Measurements from ENCODE around the gene LRRN4. TPM values are rescaled to one million over a fixed set of nuclear protein-coding genes. Genes with fewer than 3 reads are reported as not detected.

Gene LRRN4
- total RNA-seq, 4 donors from 2014 or later: 0.73 to 1.2 TPM; not detected in 2

DNA sequence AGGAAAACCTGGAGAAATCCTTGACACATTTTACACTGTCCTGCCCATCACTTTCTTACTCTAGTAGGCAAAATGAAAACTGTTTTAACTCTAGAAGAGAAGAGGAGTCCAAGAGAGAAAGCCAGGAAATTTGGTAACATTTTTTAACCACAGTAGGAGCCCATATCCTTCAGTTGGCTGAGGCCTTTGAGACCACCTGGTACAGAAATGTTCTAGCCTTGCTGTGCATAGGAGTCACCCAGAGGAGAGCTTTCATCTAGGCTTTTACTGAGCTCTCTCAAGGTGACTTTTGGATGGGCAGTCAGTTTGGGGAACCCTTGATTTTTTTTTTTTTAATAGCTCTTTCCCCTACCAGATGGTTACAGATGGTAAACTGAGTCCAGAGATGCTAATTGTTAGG, 25.0 kb downstream of the LRRN4 start:
- peak overlapping the region in 1 of 2 donors; percentile 11 for H3K27ac ChIP-seq
- no peak for DNase-seq
- no peak overlapping the region for H3K4me3 ChIP-seq

DNA sequence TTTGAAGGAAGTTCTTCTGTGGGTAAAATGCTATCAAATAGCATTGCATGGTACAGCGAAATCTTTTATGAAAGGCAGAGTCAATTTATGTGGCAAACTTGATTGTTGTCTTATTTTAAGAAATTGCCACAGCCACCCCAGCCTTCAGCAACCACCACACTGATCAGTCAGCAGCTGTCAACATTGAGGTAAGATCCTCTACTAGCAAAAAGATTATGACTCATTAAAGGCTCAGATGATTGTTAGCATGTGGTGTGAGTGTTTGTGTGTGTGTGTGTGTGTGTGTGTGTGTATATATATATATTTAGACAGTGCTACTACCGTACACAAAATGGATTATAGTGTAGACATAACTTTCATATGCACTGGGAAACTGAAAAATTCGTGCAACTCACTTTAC, 27.8 kb downstream of the LRRN4 start:
- Histone ChIP-seq H3K27me3 (no peaks in the 10 kb centered on the region), H3K27ac (no peak overlapping the region), H3K36me3 (no peaks in the 10 kb centered on the region), H3K9me3 (no peaks in the 10 kb centered on the region), H3K4me1 (peaks cover 0 to 14% of the 10 kb centered on the region in 2 donors), H3K4me3 (no peak overlapping the region)
- DNase-seq: no peak
- TF ChIP-seq POLR2A (IDR thresholded peaks at IDR 0.05): no peak
- TF ChIP-seq, protein P1, sequence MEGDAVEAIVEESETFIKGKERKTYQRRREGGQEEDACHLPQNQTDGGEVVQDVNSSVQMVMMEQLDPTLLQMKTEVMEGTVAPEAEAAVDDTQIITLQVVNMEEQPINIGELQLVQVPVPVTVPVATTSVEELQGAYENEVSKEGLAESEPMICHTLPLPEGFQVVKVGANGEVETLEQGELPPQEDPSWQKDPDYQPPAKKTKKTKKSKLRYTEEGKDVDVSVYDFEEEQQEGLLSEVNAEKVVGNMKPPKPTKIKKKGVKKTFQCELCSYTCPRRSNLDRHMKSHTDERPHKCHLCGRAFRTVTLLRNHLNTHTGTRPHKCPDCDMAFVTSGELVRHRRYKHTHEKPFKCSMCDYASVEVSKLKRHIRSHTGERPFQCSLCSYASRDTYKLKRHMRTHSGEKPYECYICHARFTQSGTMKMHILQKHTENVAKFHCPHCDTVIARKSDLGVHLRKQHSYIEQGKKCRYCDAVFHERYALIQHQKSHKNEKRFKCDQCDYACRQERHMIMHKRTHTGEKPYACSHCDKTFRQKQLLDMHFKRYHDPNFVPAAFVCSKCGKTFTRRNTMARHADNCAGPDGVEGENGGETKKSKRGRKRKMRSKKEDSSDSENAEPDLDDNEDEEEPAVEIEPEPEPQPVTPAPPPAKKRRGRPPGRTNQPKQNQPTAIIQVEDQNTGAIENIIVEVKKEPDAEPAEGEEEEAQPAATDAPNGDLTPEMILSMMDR (IDR thresholded peaks at IDR 0.05): no peak
- intact Hi-C loops (cut with DNase I; ENCODE audit: low total_unique reads): no loop called here

More for the DNA sequence above, 25.0 kb downstream of the LRRN4 start:
- Histone ChIP-seq H3K27me3 (no peaks in the 10 kb centered on the region), H3K9me3 (no peaks in the 10 kb centered on the region), H3K4me1 (peaks cover 0 to 14% of the 10 kb centered on the region in 2 donors), H3K36me3 (no peaks in the 10 kb centered on the region)
- TF ChIP-seq, protein P1 (IDR thresholded peaks at IDR 0.05): no peak
- no peak for TF ChIP-seq POLR2A (IDR thresholded peaks at IDR 0.05)
- intact Hi-C loops (cut with DNase I; ENCODE audit: low total_unique reads): no loop called here

GRCh38 chr20:6024768-6025167, 29.1 kb downstream of the LRRN4 start:
- TF ChIP-seq POLR2A (IDR thresholded peaks at IDR 0.05): no peak
- TF ChIP-seq, protein P1 (IDR thresholded peaks at IDR 0.05): no peak
- H3K36me3 ChIP-seq: no peaks in the 10 kb centered on the region
- intact Hi-C loops (cut with DNase I; ENCODE audit: low total_unique reads): no loop called here
- DNase-seq: no peak
- H3K27me3 ChIP-seq: no peaks in the 10 kb centered on the region
- no peaks in the 10 kb centered on the region for H3K9me3 ChIP-seq
- no peak overlapping the region for H3K27ac ChIP-seq
- peaks cover 0 to 14% of the 10 kb centered on the region in 2 donors for H3K4me1 ChIP-seq
- H3K4me3 ChIP-seq: no peak overlapping the region

GRCh38 chr20:6017880-6018279, 36.0 kb downstream of the LRRN4 start:
- Histone ChIP-seq H3K4me3 (no peak overlapping the region), H3K9me3 (no peaks in the 10 kb centered on the region), H3K36me3 (no peaks in the 10 kb centered on the region), H3K27me3 (no peaks in the 10 kb centered on the region), H3K4me1 (no peaks in the 10 kb centered on the region), H3K27ac (no peak overlapping the region)
- intact Hi-C loops (cut with DNase I; ENCODE audit: low total_unique reads): no loop called here
- TF ChIP-seq, protein P1 (IDR thresholded peaks at IDR 0.05): no peak
- TF ChIP-seq POLR2A (IDR thresholded peaks at IDR 0.05): no peak
- no peak for DNase-seq

DNA sequence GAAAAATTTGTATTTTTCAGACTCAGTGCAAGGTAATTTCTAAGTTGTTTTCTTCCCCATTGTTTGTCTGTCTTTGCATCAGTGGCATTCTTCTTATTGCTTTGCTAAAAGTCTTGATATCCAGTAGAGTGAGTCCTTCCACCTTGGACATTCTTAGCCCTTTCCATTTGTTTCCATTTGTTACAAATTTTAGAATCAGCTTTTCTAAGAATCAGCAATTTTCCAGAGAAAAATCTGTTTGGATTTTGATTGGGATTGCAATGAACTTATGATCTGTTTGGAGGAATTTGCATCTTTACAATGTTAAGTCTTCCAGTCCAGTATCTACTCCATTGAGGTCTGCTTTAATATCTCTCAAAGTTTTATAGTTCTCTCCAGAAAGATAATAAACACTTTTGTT, 36.4 kb downstream of the LRRN4 start:
- Histone ChIP-seq H3K27ac (no peak overlapping the region), H3K9me3 (no peaks in the 10 kb centered on the region), H3K4me1 (no peaks in the 10 kb centered on the region), H3K4me3 (no peak overlapping the region), H3K27me3 (no peaks in the 10 kb centered on the region), H3K36me3 (no peaks in the 10 kb centered on the region)
- no peak for TF ChIP-seq POLR2A (IDR thresholded peaks at IDR 0.05)
- TF ChIP-seq, protein P1 (IDR thresholded peaks at IDR 0.05): no peak
- no peak for DNase-seq
- intact Hi-C loops (cut with DNase I; ENCODE audit: low total_unique reads): no loop called here
